HG03159 (cell line): Measurements from ENCODE around the gene KDM4B.
"Not testable (repeated sequence)": the region's sequence is repeated elsewhere in the genome, so short reads cannot be mapped to it uniquely, and the experiment has no call there.

Experiments used
- ATAC-seq: cut with Tn5 transposase; IDR thresholded peaks from one replicate; pipeline ENCODE4 v1.9.1; 2021; ENCODE audit warnings: mild to moderate bottlenecking, moderate library complexity; ENCODE audit not compliant: unreplicated experiment

KDM4B gene

GRCh38 chr19:5193192-5193591 lies 224.3 kb downstream of the KDM4B start:
- ATAC-seq, result no peak

DNA sequence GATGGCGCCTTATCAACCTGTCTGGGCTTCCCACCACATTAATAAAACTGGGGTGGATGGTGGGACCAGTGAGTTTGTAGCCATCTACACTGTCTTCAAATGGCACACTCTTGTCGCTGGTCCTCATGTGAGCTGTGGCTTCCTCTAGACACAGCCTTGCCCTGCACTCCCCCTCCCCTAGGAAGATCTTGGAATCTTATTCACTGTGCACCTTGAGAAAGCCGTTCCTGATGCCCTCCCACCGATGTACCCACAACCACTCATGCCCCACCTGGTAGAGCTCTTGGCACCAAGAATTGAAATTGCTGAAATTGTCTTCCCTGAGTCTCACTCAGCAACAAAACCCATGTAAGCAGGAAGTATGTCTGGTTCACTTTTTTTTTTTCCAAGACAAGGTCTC lies 225.7 kb downstream of the KDM4B start:
- no peak for ATAC-seq

DNA sequence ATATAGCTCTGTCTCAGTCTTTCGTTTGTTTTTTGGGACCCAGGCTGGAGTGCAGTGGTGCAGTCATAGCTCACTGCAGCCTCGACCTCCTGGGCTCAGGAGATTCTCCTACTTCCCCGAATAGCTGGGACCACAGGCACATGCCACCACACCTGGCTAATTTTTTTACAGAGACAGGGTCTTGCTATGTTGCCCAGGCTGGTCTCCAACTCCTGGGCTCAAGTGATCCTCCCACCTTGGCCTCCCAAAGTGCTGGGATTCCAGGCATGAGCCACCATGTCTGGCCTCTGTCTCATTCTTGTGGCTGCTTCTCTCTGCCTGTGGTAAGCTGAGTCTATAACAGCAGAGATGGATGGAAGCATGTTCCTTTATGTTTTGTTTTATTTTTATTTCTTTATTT lies 226.7 kb downstream of the KDM4B start:
- not testable (repeated sequence) for ATAC-seq

- ATAC-seq, result no peak
Observed at GRCh38 chr19:5196832-5197231, 227.9 kb downstream of the KDM4B start.

DNA sequence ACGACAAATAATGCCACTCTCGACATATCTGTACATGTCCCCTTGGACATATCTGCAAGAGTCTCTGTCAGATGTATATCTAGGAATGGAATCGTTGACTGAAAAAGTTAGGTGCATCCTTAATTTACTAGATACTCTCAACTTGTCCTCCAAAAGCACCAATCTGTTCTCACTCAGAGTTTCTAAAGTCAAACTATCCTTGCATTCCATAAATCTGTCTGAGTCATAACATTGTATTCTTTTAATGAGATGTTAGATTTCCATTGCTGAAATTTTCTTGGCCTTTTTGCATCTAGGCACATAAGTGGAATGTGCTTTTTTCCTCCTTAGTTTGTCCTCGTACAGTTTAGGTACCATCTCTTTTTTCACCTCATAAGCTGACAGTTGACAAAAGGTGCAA lies 231.9 kb downstream of the KDM4B start:
- ATAC-seq, result no peak

DNA sequence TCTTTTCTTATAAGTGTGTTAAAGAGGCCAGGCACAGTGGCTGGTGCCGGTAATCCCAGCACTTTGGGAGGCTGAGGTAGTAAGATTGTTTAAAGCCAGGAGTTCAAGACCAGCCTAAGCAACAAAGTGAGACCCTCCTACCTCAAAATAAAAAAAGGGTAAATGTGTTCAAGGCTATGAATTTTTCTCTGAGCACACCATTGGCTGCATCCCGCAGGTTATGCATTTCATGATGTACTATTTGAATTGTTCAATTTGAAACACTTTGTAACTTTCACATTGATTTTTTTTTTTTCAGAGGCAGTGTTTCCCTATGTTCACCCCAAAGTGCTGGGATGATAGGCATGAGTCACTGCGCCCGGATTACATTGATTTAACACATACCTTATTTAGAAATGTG lies 233.6 kb downstream of the KDM4B start:
- ATAC-seq, result no peak
